Uterus (tissue), 4 donors: ENCODE data around the gene AGXT2. TPM values are rescaled to one million over a fixed set of nuclear protein-coding genes. Genes with fewer than 3 reads are reported as not detected.
"Not testable (repeated sequence)": the region's sequence is repeated elsewhere in the genome, so short reads cannot be mapped to it uniquely, and the experiment has no call there.

Experiments used
- DNase-seq, 2 donors: peaks; one replicate each; pipeline ENCODE4 v3.0.0-alpha.2; 2019 to 2020
- H3K27ac ChIP-seq, 2 donors: fragments of 200-600 bp; sonication (generic); 1 replicate in 1 of 2; 2 replicates in 1 of 2; pipeline ENCODE4 v1.5.1; 2016 to 2018
- H3K27me3 ChIP-seq, 2 donors: fragments of 200-600 bp; sonication (generic); one replicate each; pipeline ENCODE4 v1.5.1; 2018 to 2019; ENCODE audit warnings: control low read depth in 1 of 2
- H3K36me3 ChIP-seq, 2 donors: fragments of 200-600 bp; sonication (generic); one replicate each; pipeline ENCODE4 v1.5.1; 2019; ENCODE audit warnings: control low read depth in 1 of 2
- H3K4me1 ChIP-seq, 2 donors: fragments of 200-600 bp; sonication (generic); one replicate each; pipeline ENCODE4 v1.5.1; 2018 to 2019; ENCODE audit warnings: control low read depth in 1 of 2
- H3K4me3 ChIP-seq, 2 donors: fragments of 200-600 bp; sonication (generic); 1 replicate in 1 of 2; 2 replicates in 1 of 2; pipeline ENCODE4 v1.5.1; 2018 to 2019; ENCODE audit warnings: mild to moderate bottlenecking in 1 of 2
- H3K9me3 ChIP-seq, 2 donors: fragments of 200-600 bp; sonication (generic); one replicate each; pipeline ENCODE4 v1.5.1; 2019; ENCODE audit warnings: control low read depth in 1 of 2
- POLR2A ChIP-seq, 2 donors: fragments of 450-650 bp; IDR thresholded peaks; one replicate each; pipeline ENCODE4 v1.6.1; 2016; ENCODE audit warnings: antibody characterized with exemption in 2 of 2, mild to moderate bottlenecking in 1 of 2, moderate library complexity in 1 of 2
- intact Hi-C: fragments of 100-400 bp; cut with DNase I; formaldehyde crosslinking; loops from one replicate; pipeline ENCODE4 v1.15.1; 2023; ENCODE audit warnings: low total_unique reads
- total RNA-seq, 4 donors: library from RNA; depleted of rRNA in 3 of 4; stranded (reverse); fragments of >200 nt in 3 of 4; gene quantifications; one replicate each; pipeline versions ENCODE4 v1.1.0 to v1.2.4, GENCODE V29; 2014 to 2023
- TF ChIP-seq, protein P1 (sequence below), 4 experiments: fragments of 200-600 bp in 2 of 4; fragments of 450-650 bp in 2 of 4; sonication (generic) in 2 of 4; IDR thresholded peaks; one replicate each; pipeline ENCODE4 v1.5.1; 2016 to 2019; ENCODE audit warnings: antibody characterized with exemption in 4 of 4, mild to moderate bottlenecking in 2 of 4, moderate library complexity in 1 of 4
- donor health status: DM: yes; HTN: yes; CAD: no.

The AGXT2 gene
- total RNA-seq, 4 donors from 2014 or later = not detected

DNA sequence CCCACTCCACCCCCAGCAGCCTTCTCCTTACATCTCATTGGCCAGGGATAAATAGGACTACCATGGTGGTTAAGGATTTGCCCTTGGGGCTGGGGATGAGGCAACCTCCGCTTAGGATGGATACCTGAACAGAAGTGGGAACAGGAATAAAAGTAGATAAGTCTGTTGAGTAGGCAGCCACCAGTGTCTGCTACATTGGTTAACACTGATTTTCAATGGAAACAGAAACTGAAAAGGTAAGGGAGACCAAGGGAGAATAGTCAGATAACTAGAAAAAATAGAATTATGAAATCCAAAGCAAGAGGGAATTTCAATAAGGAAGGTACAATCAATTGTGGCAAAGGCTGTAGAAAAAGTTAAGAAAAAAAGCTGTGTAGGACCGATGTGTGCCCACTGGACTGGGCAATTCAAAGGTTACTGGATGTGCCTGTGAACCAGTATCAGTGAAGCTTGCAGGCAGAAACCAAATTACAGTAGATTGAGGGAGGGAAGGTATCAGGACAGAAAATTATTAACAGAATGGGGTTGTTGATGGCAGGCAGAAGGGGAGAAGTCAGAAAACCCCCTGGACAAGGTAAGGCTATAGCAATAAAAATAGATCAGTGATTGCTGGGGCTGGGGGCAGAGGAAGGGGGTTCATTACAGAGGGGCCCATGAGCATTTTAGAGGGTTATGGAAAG is 69.7 kb downstream of the AGXT2 start:
- TF ChIP-seq POLR2A (IDR thresholded peaks at IDR 0.05) = no peak
- TF ChIP-seq, protein P1, sequence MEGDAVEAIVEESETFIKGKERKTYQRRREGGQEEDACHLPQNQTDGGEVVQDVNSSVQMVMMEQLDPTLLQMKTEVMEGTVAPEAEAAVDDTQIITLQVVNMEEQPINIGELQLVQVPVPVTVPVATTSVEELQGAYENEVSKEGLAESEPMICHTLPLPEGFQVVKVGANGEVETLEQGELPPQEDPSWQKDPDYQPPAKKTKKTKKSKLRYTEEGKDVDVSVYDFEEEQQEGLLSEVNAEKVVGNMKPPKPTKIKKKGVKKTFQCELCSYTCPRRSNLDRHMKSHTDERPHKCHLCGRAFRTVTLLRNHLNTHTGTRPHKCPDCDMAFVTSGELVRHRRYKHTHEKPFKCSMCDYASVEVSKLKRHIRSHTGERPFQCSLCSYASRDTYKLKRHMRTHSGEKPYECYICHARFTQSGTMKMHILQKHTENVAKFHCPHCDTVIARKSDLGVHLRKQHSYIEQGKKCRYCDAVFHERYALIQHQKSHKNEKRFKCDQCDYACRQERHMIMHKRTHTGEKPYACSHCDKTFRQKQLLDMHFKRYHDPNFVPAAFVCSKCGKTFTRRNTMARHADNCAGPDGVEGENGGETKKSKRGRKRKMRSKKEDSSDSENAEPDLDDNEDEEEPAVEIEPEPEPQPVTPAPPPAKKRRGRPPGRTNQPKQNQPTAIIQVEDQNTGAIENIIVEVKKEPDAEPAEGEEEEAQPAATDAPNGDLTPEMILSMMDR (IDR thresholded peaks at IDR 0.05) = no peak
- Histone ChIP-seq H3K36me3 (no peaks in the 10 kb centered on the region), H3K27me3 (no peaks in the 10 kb centered on the region), H3K9me3 (no peaks in the 10 kb centered on the region), H3K27ac (no peak overlapping the region), H3K4me3 (no peak overlapping the region), H3K4me1 (no peaks in the 10 kb centered on the region)
- no peak for DNase-seq
- intact Hi-C loops = no loop called here

DNA sequence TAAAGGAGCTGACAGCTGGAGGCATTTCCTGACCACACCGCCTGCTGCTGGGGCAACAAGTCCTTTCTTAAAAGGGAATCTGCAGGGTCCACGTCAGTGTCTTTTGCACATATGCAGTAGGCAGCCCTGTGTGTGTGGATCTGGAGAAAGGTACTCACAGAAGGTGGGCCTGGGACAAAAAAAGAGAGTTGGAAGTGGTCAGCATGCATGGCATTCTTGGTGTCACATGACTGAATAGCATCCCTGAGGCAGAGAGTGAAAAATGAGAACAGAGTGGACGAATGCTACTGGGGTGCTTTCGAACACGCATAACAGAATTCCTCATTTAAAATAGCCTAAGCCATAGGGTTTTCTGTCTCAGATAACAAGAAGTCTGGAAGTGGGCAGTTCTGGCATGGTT is 71.4 kb downstream of the AGXT2 start:
- no peaks in the 10 kb centered on the region for H3K4me1 ChIP-seq
- no peak for DNase-seq
- intact Hi-C loops = no loop called here
- TF ChIP-seq, protein P1 (IDR thresholded peaks at IDR 0.05) = no peak
- TF ChIP-seq POLR2A (IDR thresholded peaks at IDR 0.05) = no peak
- H3K9me3 ChIP-seq = no peaks in the 10 kb centered on the region
- H3K36me3 ChIP-seq = no peaks in the 10 kb centered on the region
- H3K4me3 ChIP-seq = no peak overlapping the region
- no peak overlapping the region for H3K27ac ChIP-seq
- no peaks in the 10 kb centered on the region for H3K27me3 ChIP-seq

DNA sequence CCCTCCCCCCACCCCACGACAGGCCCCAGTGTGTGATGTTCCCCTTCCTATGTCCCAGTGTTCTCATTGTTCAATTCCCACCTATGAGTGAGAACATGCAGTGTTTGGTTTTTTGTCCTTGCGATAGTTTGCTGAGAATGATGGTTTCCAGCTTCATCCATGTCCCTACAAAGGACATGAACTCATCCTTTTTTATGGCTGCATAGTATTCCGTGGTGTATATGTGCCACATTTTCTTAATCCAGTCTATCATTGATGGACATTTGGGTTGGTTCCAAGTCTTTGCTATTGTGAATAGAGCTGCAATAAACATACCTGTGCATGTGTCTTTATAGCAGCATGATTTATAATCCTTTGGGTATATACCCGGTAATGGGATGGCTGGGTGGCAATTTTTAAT is 76.1 kb downstream of the AGXT2 start:
- H3K27me3 ChIP-seq, H3K27ac ChIP-seq, H3K4me3 ChIP-seq, DNase-seq, H3K36me3 ChIP-seq, intact Hi-C loops, H3K9me3 ChIP-seq, H3K4me1 ChIP-seq: not testable (repeated sequence)

DNA sequence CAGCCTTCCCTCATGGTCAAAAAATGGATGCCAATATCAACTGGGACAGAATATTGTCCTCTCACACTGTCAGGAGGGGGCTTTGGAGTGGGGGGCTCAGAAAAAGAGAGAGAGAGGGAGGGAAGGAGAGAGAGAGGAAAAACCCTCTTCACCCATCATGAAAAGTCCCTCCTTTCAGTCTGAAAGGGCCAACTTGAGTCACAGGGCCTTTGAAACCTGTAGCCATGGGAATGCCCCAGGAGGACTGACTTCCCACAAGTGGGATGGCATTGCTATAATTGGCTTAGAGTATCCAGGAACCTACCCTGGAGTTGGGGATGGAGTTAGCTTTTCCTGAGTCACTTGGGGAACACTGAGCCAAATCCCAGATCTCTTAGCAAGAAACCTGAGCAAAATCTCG is 77.2 kb downstream of the AGXT2 start:
- no peaks in the 10 kb centered on the region for H3K27me3 ChIP-seq
- H3K4me1 ChIP-seq = no peaks in the 10 kb centered on the region
- H3K27ac ChIP-seq = no peak overlapping the region
- no peaks in the 10 kb centered on the region for H3K9me3 ChIP-seq
- H3K4me3 ChIP-seq = no peak overlapping the region
- no peaks in the 10 kb centered on the region for H3K36me3 ChIP-seq
- intact Hi-C loops = no loop called here
- no peak for DNase-seq
- TF ChIP-seq, protein P1 (IDR thresholded peaks at IDR 0.05) = no peak

DNA sequence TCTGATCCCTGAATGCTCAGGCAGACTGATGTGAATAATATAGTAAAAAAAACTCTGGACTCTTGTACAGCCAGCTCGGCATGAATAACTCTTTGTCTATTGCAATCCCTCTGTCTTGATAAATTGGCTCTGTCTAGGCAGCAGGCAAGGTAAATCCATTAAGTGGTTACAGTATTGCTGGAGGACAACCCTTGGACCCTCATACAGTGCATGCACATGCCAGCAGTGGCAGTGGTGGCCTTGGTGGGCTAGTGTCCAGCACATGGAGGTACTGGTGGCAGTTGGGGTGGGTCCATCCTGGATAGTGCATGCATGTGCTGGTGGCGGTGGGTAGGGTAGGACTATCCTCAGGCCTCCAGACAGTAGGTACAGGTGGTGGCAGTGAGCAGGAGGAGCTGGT is 79.5 kb downstream of the AGXT2 start:
- Histone ChIP-seq H3K4me1 (no peaks in the 10 kb centered on the region), H3K9me3 (no peaks in the 10 kb centered on the region), H3K4me3 (no peak overlapping the region), H3K27me3 (no peaks in the 10 kb centered on the region), H3K27ac (no peak overlapping the region), H3K36me3 (no peaks in the 10 kb centered on the region)
- intact Hi-C loops = no loop called here
- no peak for DNase-seq
- TF ChIP-seq, protein P1 (IDR thresholded peaks at IDR 0.05) = no peak
- no peak for TF ChIP-seq POLR2A (IDR thresholded peaks at IDR 0.05)

DNA sequence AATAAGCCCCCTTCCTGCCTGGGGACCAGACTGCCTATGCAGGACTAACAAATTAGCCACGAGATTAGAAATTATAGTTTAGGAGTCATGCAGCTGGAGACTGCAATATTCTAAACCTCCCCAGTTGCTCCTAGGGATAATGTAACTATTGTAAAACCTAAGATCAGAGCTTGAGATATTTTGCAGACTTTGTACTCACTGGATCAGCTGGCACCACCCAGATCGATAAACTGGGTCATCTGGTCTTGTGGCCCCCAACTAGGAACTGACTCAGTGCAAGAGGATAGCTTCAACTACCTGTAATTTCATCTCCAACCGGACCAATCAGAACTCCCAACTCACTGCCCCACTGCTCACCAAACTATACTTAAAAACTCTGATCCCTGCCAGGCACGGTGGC is 80.2 kb downstream of the AGXT2 start:
- Histone ChIP-seq H3K36me3 (no peaks in the 10 kb centered on the region), H3K4me1 (no peaks in the 10 kb centered on the region), H3K4me3 (no peak overlapping the region), H3K9me3 (no peaks in the 10 kb centered on the region), H3K27me3 (no peaks in the 10 kb centered on the region), H3K27ac (no peak overlapping the region)
- intact Hi-C loops = no loop called here
- no peak for DNase-seq
- TF ChIP-seq, protein P1 (IDR thresholded peaks at IDR 0.05) = no peak
- no peak for TF ChIP-seq POLR2A (IDR thresholded peaks at IDR 0.05)
